K562 (cell line): ENCODE data around the gene TMEM87A. TPM values are rescaled to one million over a fixed set of nuclear protein-coding genes. Genes with fewer than 3 reads are reported as not detected.

Experiments
- ARID1B ChIP-seq: fragments of 450-650 bp; IDR thresholded peaks from 2 replicates; pipeline ENCODE4 v1.6.1; 2016; ENCODE audit warnings: antibody characterized with exemption, mild to moderate bottlenecking, inconsistent platforms
- CBFA2T2 ChIP-seq: fragments of 450-650 bp; conservative IDR thresholded peaks from 2 replicates; pipeline ENCODE4 v1.6.1; 2017; ENCODE audit warnings: mild to moderate bottlenecking
- CBX2 ChIP-seq: fragments of 200-600 bp; sonication (generic); IDR thresholded peaks from one replicate; pipeline ENCODE4 v1.6.1; 2012; ENCODE audit warnings: mild to moderate bottlenecking, low read length, inconsistent platforms; ENCODE audit not compliant: insufficient read depth, poor library complexity, severe bottlenecking
- CHD1 ChIP-seq: fragments of 200-600 bp; sonication (generic); IDR thresholded peaks from one replicate; pipeline ENCODE4 v1.6.1; 2012; ENCODE audit warnings: mild to moderate bottlenecking, moderate library complexity, low read length, inconsistent platforms
- ELF4 ChIP-seq: fragments of 450-650 bp; formaldehyde crosslinking; IDR thresholded peaks from 2 replicates; pipeline ENCODE4 v1.4.0; 2022; ENCODE audit warnings: missing genetic modification characterization
- HIVEP1 ChIP-seq: fragments of 250-450 bp; sonication (Bioruptor Pico); IDR thresholded peaks from 2 replicates; pipeline ENCODE4 v1.4.0; 2020; ENCODE audit warnings: mild to moderate bottlenecking
- JUNB ChIP-seq: fragments of 450-650 bp; formaldehyde crosslinking; conservative IDR thresholded peaks from 2 replicates; pipeline ENCODE4 v1.4.0; 2020; ENCODE audit warnings: mild to moderate bottlenecking
- JUND ChIP-seq, 2 experiments: IDR thresholded peaks; 2 replicates in 1 of 2; 3 replicates in 1 of 2; pipeline ENCODE4 v1.6.1; 2011; ENCODE audit warnings: borderline replicate concordance in 2 of 2, low read depth in 2 of 2, low read length in 2 of 2, improper control_type of control experiment in 1 of 2, missing biosample characterization in 1 of 2, missing genetic modification characterization in 1 of 2, missing genetic modification reagents in 1 of 2
- MECOM ChIP-seq: fragments of 250-450 bp; sonication (Bioruptor Pico); IDR thresholded peaks from 2 replicates; pipeline ENCODE4 v1.8.0; 2022; ENCODE audit warnings: inconsistent platforms
- NCOA6 ChIP-seq: fragments of 450-650 bp; IDR thresholded peaks from 2 replicates; pipeline ENCODE4 v1.6.1; 2017; ENCODE audit warnings: mild to moderate bottlenecking
- NFATC3 ChIP-seq: fragments of 450-650 bp; IDR thresholded peaks from 2 replicates; pipeline ENCODE4 v1.6.1; 2017; ENCODE audit warnings: mild to moderate bottlenecking
- NR3C1 ChIP-seq: sonication (generic); formaldehyde crosslinking; IDR thresholded peaks from 2 replicates; pipeline ENCODE4 v1.8.1; 2022; ENCODE audit warnings: missing genetic modification reagents
- RBFOX2 ChIP-seq: fragments of 200-400 bp; formaldehyde crosslinking; IDR thresholded peaks from 2 replicates; pipeline ENCODE4 v1.6.1; 2017; ENCODE audit warnings: low read depth, mild to moderate bottlenecking, low read length, moderate library complexity
- RBM17 ChIP-seq: fragments of 200-400 bp; formaldehyde crosslinking; IDR thresholded peaks from 2 replicates; pipeline ENCODE4 v1.6.1; 2017; ENCODE audit warnings: low read depth, mild to moderate bottlenecking, low read length, borderline replicate concordance
- SMARCC2 ChIP-seq: fragments of 450-650 bp; IDR thresholded peaks from 2 replicates; pipeline ENCODE4 v1.6.1; 2017; ENCODE audit warnings: antibody characterized with exemption, moderate library complexity, mild to moderate bottlenecking, low read depth
- TAF1 ChIP-seq: IDR thresholded peaks from 2 replicates; pipeline ENCODE4 v1.6.1; 2011; ENCODE audit warnings: mild to moderate bottlenecking, low read length, moderate library complexity; ENCODE audit not compliant: insufficient read depth, control insufficient read depth, severe bottlenecking; ENCODE audit errors: extremely low read depth
- TARDBP ChIP-seq: fragments of 450-650 bp; IDR thresholded peaks from 2 replicates; pipeline ENCODE4 v1.6.1; 2016
- THRAP3 ChIP-seq: fragments of 450-650 bp; IDR thresholded peaks from 2 replicates; pipeline ENCODE4 v1.6.1; 2016; ENCODE audit warnings: mild to moderate bottlenecking, inconsistent platforms, borderline replicate concordance
- ZNF23 ChIP-seq: fragments of 250-450 bp; sonication (Bioruptor Pico); IDR thresholded peaks from 2 replicates; pipeline ENCODE4 v1.4.0; 2020; ENCODE audit warnings: mild to moderate bottlenecking
- ZNF785 ChIP-seq: fragments of 250-450 bp; sonication (Bioruptor Pico); IDR thresholded peaks from 2 replicates; pipeline ENCODE4 v1.4.0; 2020; ENCODE audit warnings: mild to moderate bottlenecking
- polyA plus RNA-seq, 8 experiments: library from polyadenylated mRNA; depleted of rRNA in 4 of 8; stranded (reverse) in 5 of 8; unstranded in 3 of 8; fragments of >200 nt; fragmentation: Nextera tagmentation in 2 of 8; fragmentation: Illumina TruSeq in 1 of 8; extraction: Ambion mirVana in 2 of 8; extraction: Trizol in 1 of 8; gene quantifications; 2 replicates each; pipeline versions ENCODE4 v1.2.1 to v1.2.3, GENCODE V29; 2011 to 2014; ENCODE audit warnings: inconsistent platforms in 1 of 8, missing spikeins in 1 of 8
- total RNA-seq, 7 experiments: library from RNA; depleted of rRNA in 6 of 7; stranded (reverse); fragments of >200 nt in 6 of 7; fragmentation: Illumina TruSeq in 2 of 7; extraction: Trizol in 2 of 7; gene quantifications; 2 replicates each; pipeline versions ENCODE4 v1.2.1 to v1.2.3, GENCODE V29; 2011 to 2021; ENCODE audit warnings: low replicate concordance in 1 of 7
- TF ChIP-seq, protein P1 (sequence below): fragments of 200-400 bp; formaldehyde crosslinking; IDR thresholded peaks from 2 replicates; pipeline ENCODE4 v1.6.1; 2017; ENCODE audit warnings: mild to moderate bottlenecking, low read depth, low read length, moderate library complexity
- TF ChIP-seq, protein P2 (sequence below): sonication (generic); formaldehyde crosslinking; IDR thresholded peaks from 2 replicates; pipeline ENCODE4 v1.8.1; 2023; ENCODE audit warnings: missing genetic modification reagents, mild to moderate bottlenecking, borderline replicate concordance

TMEM87A gene
- total and polyA plus RNA-seq, 9 of the 15 experiments (the other 6 are each of a cell fraction or from before 2014, with no cell fraction given) = 16.6 to 43.3 (median 29.6) TPM

DNA sequence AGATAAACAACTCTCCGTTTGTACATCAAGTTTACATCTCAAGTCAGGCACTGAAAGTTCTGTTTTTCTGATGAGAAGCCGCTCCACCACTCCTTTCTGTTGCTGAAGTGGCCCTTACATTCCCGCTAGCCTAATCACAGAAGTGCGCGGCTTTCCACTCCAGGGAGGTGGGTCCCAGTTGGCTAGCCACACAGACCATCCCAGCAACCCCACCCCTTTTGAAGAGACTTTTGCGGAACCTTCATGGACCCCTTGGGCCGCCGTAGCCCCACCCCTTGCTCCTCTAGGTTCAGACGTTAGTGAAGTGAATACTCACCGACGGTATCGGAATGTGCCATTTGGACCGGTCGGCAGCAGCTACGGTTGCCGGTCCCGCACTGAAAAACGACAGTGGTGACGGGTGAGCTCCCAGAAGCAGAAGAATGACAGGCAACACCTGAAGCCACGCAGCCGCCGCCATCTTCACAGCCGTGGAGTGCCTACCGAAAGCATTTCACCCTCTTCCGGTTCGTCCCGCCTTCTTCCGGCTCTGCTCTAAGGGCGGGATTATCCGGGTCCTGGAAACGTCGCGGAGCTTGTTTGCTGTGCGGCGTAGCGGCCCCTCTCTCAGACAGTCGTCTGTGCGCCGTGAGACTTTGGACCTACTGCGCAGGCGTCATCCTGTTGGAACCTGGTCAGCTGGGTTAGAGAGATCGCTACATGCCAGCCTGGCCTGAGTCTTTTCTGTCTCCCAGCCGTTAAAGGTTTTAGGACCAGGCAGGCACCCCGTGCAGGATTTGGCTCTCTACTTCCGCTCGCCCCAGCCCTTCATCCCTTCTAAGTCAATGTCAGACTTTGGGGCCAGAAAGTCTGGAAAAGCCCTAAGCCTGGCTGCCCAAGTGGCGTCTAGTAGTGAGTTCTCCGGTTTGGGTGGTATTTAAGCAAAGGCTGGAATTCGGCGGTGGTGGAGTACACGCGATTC lies at the start of gene TMEM87A, which contains the start of gene GANC (continued):
- no peak for TF ChIP-seq ZNF785
- no peak for TF ChIP-seq NCOA6
- TF ChIP-seq CHD1 = no peak
- peak; percentile 43; the same call in 1 of the 2 replicates for TF ChIP-seq JUND (IDR thresholded peaks at IDR 0.05; ENCODE audit: borderline replicate concordance, low read depth, low read length)
- TF ChIP-seq JUND (tag; IDR thresholded peaks at IDR 0.05; ENCODE audit: borderline replicate concordance, low read depth, low read length) = peak; percentile 57; the same call in 1 of the 3 replicates
- TF ChIP-seq RBFOX2 = peak; percentile 99
- TF ChIP-seq TAF1 = peak; percentile 95
- no peak for TF ChIP-seq CBX2
- TF ChIP-seq NR3C1 (CRISPR knock-in tag) = no peak
- no peak for TF ChIP-seq HIVEP1 (CRISPR knock-in tag)
- TF ChIP-seq SMARCC2 = no peak
- no peak for TF ChIP-seq THRAP3
- TF ChIP-seq, protein P1, sequence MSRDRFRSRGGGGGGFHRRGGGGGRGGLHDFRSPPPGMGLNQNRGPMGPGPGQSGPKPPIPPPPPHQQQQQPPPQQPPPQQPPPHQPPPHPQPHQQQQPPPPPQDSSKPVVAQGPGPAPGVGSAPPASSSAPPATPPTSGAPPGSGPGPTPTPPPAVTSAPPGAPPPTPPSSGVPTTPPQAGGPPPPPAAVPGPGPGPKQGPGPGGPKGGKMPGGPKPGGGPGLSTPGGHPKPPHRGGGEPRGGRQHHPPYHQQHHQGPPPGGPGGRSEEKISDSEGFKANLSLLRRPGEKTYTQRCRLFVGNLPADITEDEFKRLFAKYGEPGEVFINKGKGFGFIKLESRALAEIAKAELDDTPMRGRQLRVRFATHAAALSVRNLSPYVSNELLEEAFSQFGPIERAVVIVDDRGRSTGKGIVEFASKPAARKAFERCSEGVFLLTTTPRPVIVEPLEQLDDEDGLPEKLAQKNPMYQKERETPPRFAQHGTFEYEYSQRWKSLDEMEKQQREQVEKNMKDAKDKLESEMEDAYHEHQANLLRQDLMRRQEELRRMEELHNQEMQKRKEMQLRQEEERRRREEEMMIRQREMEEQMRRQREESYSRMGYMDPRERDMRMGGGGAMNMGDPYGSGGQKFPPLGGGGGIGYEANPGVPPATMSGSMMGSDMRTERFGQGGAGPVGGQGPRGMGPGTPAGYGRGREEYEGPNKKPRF = no peak
- TF ChIP-seq MECOM (CRISPR knock-in tag) = no peak
- TF ChIP-seq CBFA2T2 = no peak
- no peak for TF ChIP-seq JUNB (CRISPR knock-in tag)
- TF ChIP-seq, protein P2, sequence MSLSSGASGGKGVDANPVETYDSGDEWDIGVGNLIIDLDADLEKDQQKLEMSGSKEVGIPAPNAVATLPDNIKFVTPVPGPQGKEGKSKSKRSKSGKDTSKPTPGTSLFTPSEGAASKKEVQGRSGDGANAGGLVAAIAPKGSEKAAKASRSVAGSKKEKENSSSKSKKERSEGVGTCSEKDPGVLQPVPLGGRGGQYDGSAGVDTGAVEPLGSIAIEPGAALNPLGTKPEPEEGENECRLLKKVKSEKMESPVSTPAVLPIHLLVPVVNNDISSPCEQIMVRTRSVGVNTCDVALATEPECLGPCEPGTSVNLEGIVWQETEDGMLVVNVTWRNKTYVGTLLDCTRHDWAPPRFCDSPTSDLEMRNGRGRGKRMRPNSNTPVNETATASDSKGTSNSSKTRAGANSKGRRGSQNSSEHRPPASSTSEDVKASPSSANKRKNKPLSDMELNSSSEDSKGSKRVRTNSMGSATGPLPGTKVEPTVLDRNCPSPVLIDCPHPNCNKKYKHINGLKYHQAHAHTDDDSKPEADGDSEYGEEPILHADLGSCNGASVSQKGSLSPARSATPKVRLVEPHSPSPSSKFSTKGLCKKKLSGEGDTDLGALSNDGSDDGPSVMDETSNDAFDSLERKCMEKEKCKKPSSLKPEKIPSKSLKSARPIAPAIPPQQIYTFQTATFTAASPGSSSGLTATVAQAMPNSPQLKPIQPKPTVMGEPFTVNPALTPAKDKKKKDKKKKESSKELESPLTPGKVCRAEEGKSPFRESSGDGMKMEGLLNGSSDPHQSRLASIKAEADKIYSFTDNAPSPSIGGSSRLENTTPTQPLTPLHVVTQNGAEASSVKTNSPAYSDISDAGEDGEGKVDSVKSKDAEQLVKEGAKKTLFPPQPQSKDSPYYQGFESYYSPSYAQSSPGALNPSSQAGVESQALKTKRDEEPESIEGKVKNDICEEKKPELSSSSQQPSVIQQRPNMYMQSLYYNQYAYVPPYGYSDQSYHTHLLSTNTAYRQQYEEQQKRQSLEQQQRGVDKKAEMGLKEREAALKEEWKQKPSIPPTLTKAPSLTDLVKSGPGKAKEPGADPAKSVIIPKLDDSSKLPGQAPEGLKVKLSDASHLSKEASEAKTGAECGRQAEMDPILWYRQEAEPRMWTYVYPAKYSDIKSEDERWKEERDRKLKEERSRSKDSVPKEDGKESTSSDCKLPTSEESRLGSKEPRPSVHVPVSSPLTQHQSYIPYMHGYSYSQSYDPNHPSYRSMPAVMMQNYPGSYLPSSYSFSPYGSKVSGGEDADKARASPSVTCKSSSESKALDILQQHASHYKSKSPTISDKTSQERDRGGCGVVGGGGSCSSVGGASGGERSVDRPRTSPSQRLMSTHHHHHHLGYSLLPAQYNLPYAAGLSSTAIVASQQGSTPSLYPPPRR (CRISPR knock-in tag) = no peak
- TF ChIP-seq ARID1B = no peak
- TF ChIP-seq ELF4 (CRISPR knock-in tag) = peak; percentile 91
- TF ChIP-seq NFATC3 = no peak
- TF ChIP-seq TARDBP = peak; percentile 78; the same call in 1 of the 2 replicates
- TF ChIP-seq RBM17 = no peak
- TF ChIP-seq ZNF23 = no peak
